Subcutaneous abdominal adipose tissue (tissue), 5 donors: ENCODE results near the gene GLRX2.

Experiments
- H3K27ac ChIP-seq: one replicate; pipeline ENCODE4 v1.7.0; 2013; ENCODE audit warnings: low read depth, mild to moderate bottlenecking, inconsistent platforms, low read length, moderate library complexity
- H3K27me3 ChIP-seq, 5 donors: one replicate each; pipeline ENCODE4 v1.7.0; 2013; ENCODE audit warnings: low read length in 5 of 5, inconsistent platforms in 1 of 5; ENCODE audit not compliant: control insufficient read depth in 5 of 5, insufficient read depth in 4 of 5
- H3K36me3 ChIP-seq, 5 donors: one replicate each; pipeline ENCODE4 v1.7.0; 2013; ENCODE audit warnings: low read length in 5 of 5; ENCODE audit not compliant: control insufficient read depth in 5 of 5, insufficient read depth in 5 of 5
- H3K4me1 ChIP-seq, 5 donors: one replicate each; pipeline ENCODE4 v1.7.0; 2013; ENCODE audit warnings: low read length in 5 of 5, mild to moderate bottlenecking in 3 of 5, moderate library complexity in 1 of 5; ENCODE audit not compliant: control insufficient read depth in 5 of 5, insufficient read depth in 5 of 5
- H3K4me3 ChIP-seq, 5 donors: one replicate each; pipeline ENCODE4 v1.7.0; 2013; ENCODE audit warnings: low read length in 5 of 5, low read depth in 1 of 5
- H3K9ac ChIP-seq, 5 donors: one replicate each; pipeline ENCODE4 v1.7.0; 2013; ENCODE audit warnings: low read length in 5 of 5, mild to moderate bottlenecking in 4 of 5, moderate library complexity in 3 of 5
- H3K9me3 ChIP-seq, 5 donors: one replicate each; pipeline ENCODE4 v1.7.0; 2013; ENCODE audit warnings: low read length in 5 of 5; ENCODE audit not compliant: control insufficient read depth in 5 of 5
- donor health status: healthy.
- donor health status: healthy.
- donor health status: healthy.
- donor health status: healthy.
- donor health status: healthy.

The GLRX2 gene

GRCh38 chr1:193069748-193070385 is 35.3 kb downstream of the GLRX2 start:
- peaks cover 0 to 7% (median 3%) of the 10 kb centered on the region in 5 donors for H3K36me3 ChIP-seq
- no peak overlapping the region for H3K4me3 ChIP-seq
- H3K27ac ChIP-seq, result no peak overlapping the region
- H3K27me3 ChIP-seq, result no peaks in the 10 kb centered on the region
- no peak overlapping the region for H3K9ac ChIP-seq
- no peaks in the 10 kb centered on the region for H3K9me3 ChIP-seq
- peaks cover 3 to 13% (median 4%) of the 10 kb centered on the region in 5 donors for H3K4me1 ChIP-seq

- Histone ChIP-seq H3K9me3 (no peaks in the 10 kb centered on the region), H3K4me1 (peaks cover 3 to 13% (median 4%) of the 10 kb centered on the region in 5 donors), H3K4me3 (no peak overlapping the region), H3K27ac (no peak overlapping the region), H3K36me3 (peaks cover 0 to 6% (median 3%) of the 10 kb centered on the region in 5 donors), H3K27me3 (no peaks in the 10 kb centered on the region), H3K9ac (no peak overlapping the region)
These were observed 37.2 kb downstream of the GLRX2 start for GRCh38 chr1:193068013-193068412.

- no peak overlapping the region for H3K4me3 ChIP-seq
- H3K27ac ChIP-seq, result no peak overlapping the region
- no peaks in the 10 kb centered on the region for H3K27me3 ChIP-seq
- H3K4me1 ChIP-seq, result peaks cover 3 to 13% (median 4%) of the 10 kb centered on the region in 5 donors
- H3K9ac ChIP-seq, result no peak overlapping the region
- peaks cover 0 to 6% (median 3%) of the 10 kb centered on the region in 5 donors for H3K36me3 ChIP-seq
- H3K9me3 ChIP-seq, result no peaks in the 10 kb centered on the region
These were observed 38.6 kb downstream of the GLRX2 start for GRCh38 chr1:193066606-193067005.

GRCh38 chr1:193065954-193066353 is 39.3 kb downstream of the GLRX2 start:
- no peak overlapping the region for H3K9ac ChIP-seq
- peaks cover 0 to 6% (median 3%) of the 10 kb centered on the region in 5 donors for H3K36me3 ChIP-seq
- no peaks in the 10 kb centered on the region for H3K27me3 ChIP-seq
- no peaks in the 10 kb centered on the region for H3K9me3 ChIP-seq
- no peak overlapping the region for H3K4me3 ChIP-seq
- peaks cover 1 to 15% (median 9%) of the 10 kb centered on the region in 5 donors for H3K4me1 ChIP-seq
- no peak overlapping the region for H3K27ac ChIP-seq

- Histone ChIP-seq H3K36me3 (no peaks in the 10 kb centered on the region), H3K9ac (no peak overlapping the region), H3K27me3 (peaks cover 0 to 3% (median 0%) of the 10 kb centered on the region in 5 donors), H3K4me1 (peaks cover 7 to 26% (median 24%) of the 10 kb centered on the region in 5 donors), H3K27ac (no peak overlapping the region), H3K9me3 (no peaks in the 10 kb centered on the region), H3K4me3 (no peak overlapping the region)
These were observed 42.3 kb downstream of the GLRX2 start for GRCh38 chr1:193062698-193063463.

- Histone ChIP-seq H3K4me3 (peak overlapping the region in 2 of 5 donors; percentile 29 to 95), H3K36me3 (no peaks in the 10 kb centered on the region), H3K27me3 (peaks cover 0 to 3% (median 0%) of the 10 kb centered on the region in 5 donors), H3K9ac (peak overlapping the region in 4 of 5 donors; percentile 48 to 99 (median 98)), H3K4me1 (peaks cover 7 to 31% (median 29%) of the 10 kb centered on the region in 5 donors), H3K9me3 (no peaks in the 10 kb centered on the region), H3K27ac (peak overlapping the region; percentile 96)
These were observed 44.3 kb downstream of the GLRX2 start for GRCh38 chr1:193060938-193061337.

GRCh38 chr1:193060406-193060805 is 44.8 kb downstream of the GLRX2 start:
- peak overlapping the region; percentile 82 to 99 (median 98) for H3K9ac ChIP-seq
- peak overlapping the region; percentile 80 to 98 (median 95) for H3K4me3 ChIP-seq
- H3K9me3 ChIP-seq, result no peaks in the 10 kb centered on the region
- H3K4me1 ChIP-seq, result peaks cover 7 to 31% (median 29%) of the 10 kb centered on the region in 5 donors
- peaks cover 0 to 3% (median 0%) of the 10 kb centered on the region in 5 donors for H3K27me3 ChIP-seq
- H3K27ac ChIP-seq, result peak overlapping the region; percentile 96
- H3K36me3 ChIP-seq, result no peaks in the 10 kb centered on the region

GRCh38 chr1:193060115-193060403 is 45.2 kb downstream of the GLRX2 start:
- no peaks in the 10 kb centered on the region for H3K9me3 ChIP-seq
- H3K27me3 ChIP-seq, result peaks cover 0 to 3% (median 0%) of the 10 kb centered on the region in 5 donors
- H3K4me3 ChIP-seq, result peak overlapping the region; percentile 80 to 98 (median 95)
- peaks cover 7 to 32% (median 29%) of the 10 kb centered on the region in 5 donors for H3K4me1 ChIP-seq
- peak overlapping the region; percentile 82 to 99 (median 98) for H3K9ac ChIP-seq
- H3K27ac ChIP-seq, result peak overlapping the region; percentile 96
- H3K36me3 ChIP-seq, result no peaks in the 10 kb centered on the region

GRCh38 chr1:193059282-193060114 is 45.7 kb downstream of the GLRX2 start, which contains the start of the genes RO60 and UCHL5:
Gene RO60, plus strand, starts transcription at chr1:193059612. Its CDS starts 9,443 bp downstream, at chr1:193069055.
Gene UCHL5, minus strand, starts transcription at chr1:193059360. Its CDS starts 100 bp downstream, at chr1:193059260.
- H3K36me3 ChIP-seq, result no peaks in the 10 kb centered on the region
- H3K27me3 ChIP-seq, result peaks cover 0 to 3% (median 0%) of the 10 kb centered on the region in 5 donors
- H3K9ac ChIP-seq, result peak within 1 kb of the TSS; percentile 93 to 99 (median 98)
- H3K27ac ChIP-seq, result peak within 1 kb of the TSS; percentile 96
- H3K4me1 ChIP-seq, result peaks cover 7 to 37% (median 29%) of the 10 kb centered on the region in 5 donors
- peak within 1 kb of the TSS; percentile 95 to 99 (median 97) for H3K4me3 ChIP-seq
- H3K9me3 ChIP-seq, result no peaks in the 10 kb centered on the region
